Mammary epithelial cell (primary cell): ENCODE results near the gene MBLAC1.

ENCODE experiments used
- EZH2 ChIP-seq: IDR thresholded peaks from 2 replicates; pipeline ENCODE4 v1.6.1; 2012; ENCODE audit warnings: low read length, inconsistent platforms, borderline replicate concordance
- TF ChIP-seq, protein P1 (sequence below), 2 donors: IDR thresholded peaks in 1 of 2; conservative IDR thresholded peaks in 1 of 2; 2 replicates each; pipeline ENCODE4 v1.5.1; 2011 to 2012; ENCODE audit warnings: inconsistent platforms in 2 of 2, low read length in 2 of 2, mild to moderate bottlenecking in 2 of 2, control low read depth in 1 of 2, low read depth in 1 of 2; ENCODE audit not compliant: insufficient read depth in 1 of 2; ENCODE audit errors: extremely low read depth in 1 of 2

DNA sequence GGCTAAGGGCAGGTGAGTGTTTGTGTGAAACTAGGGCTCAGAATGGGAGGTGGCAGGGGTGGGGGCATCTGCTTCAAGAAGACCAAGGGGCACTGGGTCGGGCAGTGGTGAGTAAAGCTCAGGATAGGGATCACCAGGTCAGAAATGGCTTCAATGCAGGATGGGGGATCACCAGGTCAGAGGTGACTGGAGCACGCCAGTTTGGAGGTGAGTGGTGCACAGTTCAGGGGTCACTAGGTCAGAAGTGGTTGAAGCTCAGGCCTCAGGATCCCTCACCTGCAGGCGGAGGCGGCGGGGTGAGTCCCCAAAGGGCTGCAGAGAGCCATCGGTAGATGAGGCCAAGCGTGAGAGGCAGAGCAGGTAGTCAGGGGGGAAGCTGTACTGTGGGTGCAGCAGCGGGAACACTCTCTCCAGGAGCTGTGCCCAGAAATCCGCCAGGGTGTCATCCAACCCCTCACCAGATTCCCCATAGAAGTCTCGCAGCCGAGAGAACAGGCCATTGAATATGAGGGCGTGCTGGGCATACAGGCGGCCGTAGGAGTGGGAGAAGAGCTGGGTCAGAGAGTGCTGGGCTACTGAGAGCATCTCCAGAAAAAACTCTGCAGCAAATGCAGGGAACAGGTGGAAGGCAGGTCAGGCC lies 48.6 kb downstream of the MBLAC1 start:
- TF ChIP-seq, protein P1, sequence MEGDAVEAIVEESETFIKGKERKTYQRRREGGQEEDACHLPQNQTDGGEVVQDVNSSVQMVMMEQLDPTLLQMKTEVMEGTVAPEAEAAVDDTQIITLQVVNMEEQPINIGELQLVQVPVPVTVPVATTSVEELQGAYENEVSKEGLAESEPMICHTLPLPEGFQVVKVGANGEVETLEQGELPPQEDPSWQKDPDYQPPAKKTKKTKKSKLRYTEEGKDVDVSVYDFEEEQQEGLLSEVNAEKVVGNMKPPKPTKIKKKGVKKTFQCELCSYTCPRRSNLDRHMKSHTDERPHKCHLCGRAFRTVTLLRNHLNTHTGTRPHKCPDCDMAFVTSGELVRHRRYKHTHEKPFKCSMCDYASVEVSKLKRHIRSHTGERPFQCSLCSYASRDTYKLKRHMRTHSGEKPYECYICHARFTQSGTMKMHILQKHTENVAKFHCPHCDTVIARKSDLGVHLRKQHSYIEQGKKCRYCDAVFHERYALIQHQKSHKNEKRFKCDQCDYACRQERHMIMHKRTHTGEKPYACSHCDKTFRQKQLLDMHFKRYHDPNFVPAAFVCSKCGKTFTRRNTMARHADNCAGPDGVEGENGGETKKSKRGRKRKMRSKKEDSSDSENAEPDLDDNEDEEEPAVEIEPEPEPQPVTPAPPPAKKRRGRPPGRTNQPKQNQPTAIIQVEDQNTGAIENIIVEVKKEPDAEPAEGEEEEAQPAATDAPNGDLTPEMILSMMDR (conservative IDR thresholded peaks at IDR 0.05 in 1 of 2, IDR thresholded peaks at IDR 0.05 in 1 of 2; ENCODE audit: extremely low read depth in 1 of 2, insufficient read depth in 1 of 2, low read depth in 1 of 2, low read length in 2 of 2): no peak
- no peak for TF ChIP-seq EZH2
